Pancreas (tissue), 10 donors: ENCODE results near the gene RGMA. TPM values are rescaled to one million over a fixed set of nuclear protein-coding genes. Genes with fewer than 3 reads are reported as not detected.
A peak's percentile ranks its signal among the peaks of the same experiment; 100 is the strongest.

ENCODE experiments used
- ATAC-seq, 4 donors: fragments of 200-7000 bp; cut with Tn5 transposase; one replicate each; pipeline versions ENCODE4 v1.8.0 to v1.9.1; 2020; ENCODE audit warnings: mild to moderate bottlenecking in 4 of 4, moderate library complexity in 4 of 4
- DNase-seq, 6 donors: peaks; one replicate each; pipeline ENCODE4 v3.0.0-alpha.2; 2020
- FAIRE-seq: peaks from 2 replicates; lab custom pipeline; 2012; peaks lifted over from hg19 to GRCh38; lab: Jason Lieb, UNC
- H3K27ac ChIP-seq, 4 donors: fragments of 200-600 bp; sonication (generic); 1 replicate in 3 of 4; 2 replicates in 1 of 4; pipeline versions ENCODE4 v1.5.0 to v1.8.0; 2020
- H3K27me3 ChIP-seq, 4 donors: fragments of 200-600 bp; one replicate each; pipeline ENCODE4 v1.8.0; 2021
- H3K36me3 ChIP-seq, 3 donors: fragments of 200-600 bp; sonication (generic) in 1 of 3; one replicate each; pipeline versions ENCODE4 v1.5.0 to v1.8.0; 2020 to 2021
- H3K4me1 ChIP-seq, 3 donors: fragments of 200-600 bp; one replicate each; pipeline ENCODE4 v1.8.0; 2021
- H3K4me3 ChIP-seq, 4 donors: fragments of 200-600 bp; sonication (generic) in 2 of 4; one replicate each; pipeline versions ENCODE4 v1.5.0 to v1.8.0; 2020 to 2021
- H3K9me3 ChIP-seq, 4 donors: fragments of 200-600 bp; one replicate each; pipeline ENCODE4 v1.8.0; 2021
- WGBS, 2 donors: extraction: QIAGEN DNeasy Blood & Tissue Kit; methylation state at CpG; one replicate each; pipeline ENCODE4 v1.1.7; 2013; 5-methylcytosine and 5-hydroxymethylcytosine counted together
- intact Hi-C, 3 donors: fragments of 100-400 bp; cut with DNase I; formaldehyde crosslinking; loops; one replicate each; pipeline versions ENCODE4 v1.11.1 to v1.14.2; 2022
- polyA plus RNA-seq, 2 donors: library from polyadenylated mRNA; stranded (reverse); fragments of 200-250 nt; gene quantifications; one replicate each; pipeline ENCODE4 v1.2.3, GENCODE V29; 2013
- total RNA-seq, 6 donors: library from RNA; stranded (reverse); fragmentation: NEBNext Ultra II Directional in 4 of 6; extraction: Animal tissue kit (Norgen Biotek cat#: 25700) in 4 of 6; gene quantifications; one replicate each; pipeline versions ENCODE4 v1.2.1 to v1.2.4, GENCODE V29; 2021 to 2023
- TF ChIP-seq, protein P1 (sequence below), 4 donors: fragments of 200-600 bp; sonication (generic) in 3 of 4; IDR thresholded peaks; one replicate each; pipeline versions ENCODE4 v1.5.0 to v1.8.0; 2021; ENCODE audit warnings: antibody characterized with exemption in 4 of 4
- donor health status: healthy with polysubstance abuse.
- donor health status: DM: no; HTN: no; CAD: no; lungs with moderate emphysema.
- donor health status: DM: no; HTN: no; CAD: no.
- donor health status: control.
- donor health status: control.
- donor health status: Bipolar disorder and iron deficiency.
- donor health status: DM: yes; HTN: yes; CAD: no.
- donor health status: DM: no; HTN: no; CAD: no.
- donor health status: DM: no; HTN: no; CAD: no.
- donor health status: DM: yes; HTN: yes; CAD: no.

Gene RGMA, protein sequence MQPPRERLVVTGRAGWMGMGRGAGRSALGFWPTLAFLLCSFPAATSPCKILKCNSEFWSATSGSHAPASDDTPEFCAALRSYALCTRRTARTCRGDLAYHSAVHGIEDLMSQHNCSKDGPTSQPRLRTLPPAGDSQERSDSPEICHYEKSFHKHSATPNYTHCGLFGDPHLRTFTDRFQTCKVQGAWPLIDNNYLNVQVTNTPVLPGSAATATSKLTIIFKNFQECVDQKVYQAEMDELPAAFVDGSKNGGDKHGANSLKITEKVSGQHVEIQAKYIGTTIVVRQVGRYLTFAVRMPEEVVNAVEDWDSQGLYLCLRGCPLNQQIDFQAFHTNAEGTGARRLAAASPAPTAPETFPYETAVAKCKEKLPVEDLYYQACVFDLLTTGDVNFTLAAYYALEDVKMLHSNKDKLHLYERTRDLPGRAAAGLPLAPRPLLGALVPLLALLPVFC
- total RNA-seq, result 10 to 100 TPM in 2 of 6 donors, 1 to 10 TPM in 4; 3.7 to 14.3 (median 8.0) TPM
- 1 to 10 TPM; 6.0 to 6.3 TPM for polyA plus RNA-seq

DNA sequence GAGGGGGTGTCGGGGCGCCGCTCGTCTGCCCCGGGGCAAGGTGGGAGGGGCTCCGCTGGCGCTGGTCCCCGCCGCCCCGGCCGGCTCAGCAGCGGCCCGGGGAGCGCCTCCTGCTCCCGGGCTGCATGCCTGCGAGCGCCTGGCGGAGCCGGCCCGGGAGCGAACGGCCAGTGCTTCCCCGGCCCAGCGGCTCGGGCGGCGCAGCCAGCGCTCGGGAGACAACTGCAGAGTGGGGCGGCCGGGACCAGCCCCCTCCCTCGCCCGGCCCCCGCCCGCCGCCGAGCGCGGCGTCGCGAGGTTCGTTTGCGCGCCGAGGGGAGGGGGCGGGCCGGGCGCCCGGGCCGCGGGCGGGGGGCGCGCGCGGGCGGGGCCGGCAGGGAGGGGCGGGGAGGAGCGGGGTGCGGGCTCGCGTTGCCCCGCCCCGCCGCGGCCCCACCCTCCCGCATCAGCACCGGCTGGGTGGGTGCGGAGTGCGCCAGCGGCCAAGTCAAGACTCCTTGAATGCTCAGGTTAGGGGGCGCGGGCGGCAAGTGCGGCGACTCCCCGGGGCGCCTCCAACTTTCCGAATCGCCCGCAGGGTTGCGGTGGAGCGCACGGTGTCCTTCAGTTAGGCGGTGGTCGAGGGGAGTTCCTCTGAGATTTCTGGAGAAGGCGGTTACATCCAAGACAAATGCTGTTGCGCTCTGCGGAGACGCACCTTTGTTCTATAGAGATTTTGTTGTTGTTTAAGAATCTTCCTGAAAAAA, at the start of gene RGMA:
TSS of gene RGMA (minus strand) at position 231 of the 746 bp plus-strand sequence. CDS start 279 bp downstream, outside the sequence.
- TF ChIP-seq, protein P1, sequence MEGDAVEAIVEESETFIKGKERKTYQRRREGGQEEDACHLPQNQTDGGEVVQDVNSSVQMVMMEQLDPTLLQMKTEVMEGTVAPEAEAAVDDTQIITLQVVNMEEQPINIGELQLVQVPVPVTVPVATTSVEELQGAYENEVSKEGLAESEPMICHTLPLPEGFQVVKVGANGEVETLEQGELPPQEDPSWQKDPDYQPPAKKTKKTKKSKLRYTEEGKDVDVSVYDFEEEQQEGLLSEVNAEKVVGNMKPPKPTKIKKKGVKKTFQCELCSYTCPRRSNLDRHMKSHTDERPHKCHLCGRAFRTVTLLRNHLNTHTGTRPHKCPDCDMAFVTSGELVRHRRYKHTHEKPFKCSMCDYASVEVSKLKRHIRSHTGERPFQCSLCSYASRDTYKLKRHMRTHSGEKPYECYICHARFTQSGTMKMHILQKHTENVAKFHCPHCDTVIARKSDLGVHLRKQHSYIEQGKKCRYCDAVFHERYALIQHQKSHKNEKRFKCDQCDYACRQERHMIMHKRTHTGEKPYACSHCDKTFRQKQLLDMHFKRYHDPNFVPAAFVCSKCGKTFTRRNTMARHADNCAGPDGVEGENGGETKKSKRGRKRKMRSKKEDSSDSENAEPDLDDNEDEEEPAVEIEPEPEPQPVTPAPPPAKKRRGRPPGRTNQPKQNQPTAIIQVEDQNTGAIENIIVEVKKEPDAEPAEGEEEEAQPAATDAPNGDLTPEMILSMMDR (IDR thresholded peaks at IDR 0.05), result no peak
- ATAC-seq (peak; percentile 31 to 62 (median 50)), FAIRE-seq (no peak), DNase-seq (peak in 5 of 6 donors; percentile 29 to 86 (median 46))
- Histone ChIP-seq H3K27ac (peak within 1 kb of the TSS in 2 of 4 donors; percentile 8 to 28), H3K4me3 (peak within 1 kb of the TSS; percentile 35 to 63 (median 57)), H3K27me3 (peaks cover 0 to 5% (median 0%) of the 10 kb centered on the region in 4 donors), H3K4me1 (peaks cover 0 to 5% (median 0%) of the 10 kb centered on the region in 3 donors), H3K9me3 (no peaks in the 10 kb centered on the region), H3K36me3 (no peaks in the 10 kb centered on the region)
- intact Hi-C loops, result no loop called here
- 1% methylated on average over 35 to 82 of the region's 92 CpGs for WGBS, 2 donors

DNA sequence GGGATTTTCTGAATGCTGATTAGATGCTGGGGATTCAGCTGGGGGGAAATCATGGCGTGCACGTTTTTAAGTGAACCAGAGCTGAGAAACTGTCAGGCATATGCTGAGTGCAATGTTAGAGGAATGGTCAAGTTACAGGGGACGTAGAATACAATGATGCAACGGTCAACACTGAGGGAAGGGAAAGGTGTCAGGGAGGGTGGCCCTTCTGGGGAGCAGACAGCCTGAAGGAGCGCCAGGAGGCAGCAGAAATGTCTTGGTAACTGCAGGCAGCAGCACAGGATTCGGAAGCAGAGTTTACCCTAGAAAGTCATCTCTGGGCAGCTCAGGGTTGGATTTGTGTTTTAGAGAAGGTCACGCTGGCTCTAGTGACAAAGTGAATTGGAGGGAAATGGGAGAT, 47.6 kb upstream of the RGMA start:
- DNase-seq (peak in 1 of 6 donors; percentile 20), ATAC-seq (no peak), FAIRE-seq (no peak)
- Histone ChIP-seq H3K9me3 (no peaks in the 10 kb centered on the region), H3K4me3 (no peak overlapping the region), H3K4me1 (no peaks in the 10 kb centered on the region), H3K36me3 (no peaks in the 10 kb centered on the region), H3K27ac (no peak overlapping the region), H3K27me3 (no peaks in the 10 kb centered on the region)
- 85 to 90% methylated on average over 7 of the region's 7 CpGs for WGBS, 2 donors
- TF ChIP-seq, protein P1 (IDR thresholded peaks at IDR 0.05), result no peak
- intact Hi-C loops, result no loop called here

DNA sequence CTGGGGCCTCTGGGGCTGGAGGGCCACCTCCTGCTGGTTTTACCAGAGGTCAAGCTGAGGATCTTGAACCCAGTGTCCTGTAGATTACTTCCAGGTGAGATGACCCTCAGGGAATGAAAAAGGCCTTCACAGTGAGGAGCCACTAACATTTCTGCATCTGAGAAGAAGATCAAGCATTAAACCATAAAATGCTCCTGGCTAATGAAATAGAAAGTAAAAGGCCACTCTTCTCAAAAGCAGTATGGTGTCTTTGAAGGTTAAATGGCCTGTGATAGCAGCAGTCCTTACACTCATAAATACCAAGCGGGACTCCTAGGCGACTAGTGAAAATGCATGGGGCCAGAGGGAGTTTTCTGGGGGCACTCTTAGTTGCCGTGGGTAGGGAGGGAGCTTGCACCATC, 47.0 kb upstream of the RGMA start:
- TF ChIP-seq, protein P1 (IDR thresholded peaks at IDR 0.05), result no peak
- Histone ChIP-seq H3K27ac (no peak overlapping the region), H3K4me1 (no peaks in the 10 kb centered on the region), H3K27me3 (no peaks in the 10 kb centered on the region), H3K4me3 (no peak overlapping the region), H3K36me3 (no peaks in the 10 kb centered on the region), H3K9me3 (no peaks in the 10 kb centered on the region)
- intact Hi-C loops, result no loop called here
- ATAC-seq, result no peak
- 91 to 93% methylated on average over 3 of the region's 3 CpGs for WGBS, 2 donors
- DNase-seq, result no peak
- FAIRE-seq, result no peak

DNA sequence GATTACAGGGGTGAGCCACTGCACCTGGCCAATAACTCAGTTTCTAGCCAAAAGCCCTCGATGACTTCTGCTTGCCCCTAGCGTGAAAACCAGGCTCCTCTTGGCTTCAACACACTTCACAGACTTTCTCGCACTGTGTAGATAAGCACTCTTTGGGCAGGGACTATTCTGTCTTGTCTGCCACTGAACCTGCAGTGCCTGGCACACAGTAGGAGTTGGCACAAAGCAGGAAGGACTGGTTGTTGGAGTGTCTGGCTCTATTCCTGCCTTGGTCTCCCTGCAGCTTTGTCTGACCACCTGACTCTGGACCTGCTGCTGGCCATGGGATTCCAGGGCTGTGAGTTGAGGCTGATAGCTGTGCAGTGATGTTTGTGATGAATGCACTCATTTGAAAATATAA, 46.4 kb upstream of the RGMA start:
- intact Hi-C loops, result no loop called here

More for the DNA sequence above, 46.4 kb upstream of the RGMA start:
- Histone ChIP-seq H3K36me3 (no peaks in the 10 kb centered on the region), H3K4me3 (no peak overlapping the region), H3K27ac (no peak overlapping the region), H3K9me3 (no peaks in the 10 kb centered on the region), H3K4me1 (no peaks in the 10 kb centered on the region), H3K27me3 (no peaks in the 10 kb centered on the region)
- no peak for FAIRE-seq
- DNase-seq, result no peak
- TF ChIP-seq, protein P1 (IDR thresholded peaks at IDR 0.05), result no peak
- WGBS, 2 donors, result 91 to 92% methylated on average over 3 of the region's 3 CpGs
- ATAC-seq, result no peak
